ENCODE measurements around the gene PYM1.

GRCh38 chr12:55938826-55939501 is 11.3 kb upstream of the PYM1 start:
- TF ChIP-seq CTCF (IDR thresholded peaks at IDR 0.05) (no peak), POLR2A (IDR thresholded peaks at IDR 0.05) (no peak)

Data from upper lobe of left lung (tissue), 4 donors.